ENCODE measurements around the gene NDP.
"Not testable (repeated sequence)": the region's sequence is repeated elsewhere in the genome, so short reads cannot be mapped to it uniquely, and the experiment has no call there.

The NDP gene

GRCh38 chrX:43970528-43970927, 2.7 kb downstream of the NDP start:
- DNase-seq = peak; percentile 55

DNA sequence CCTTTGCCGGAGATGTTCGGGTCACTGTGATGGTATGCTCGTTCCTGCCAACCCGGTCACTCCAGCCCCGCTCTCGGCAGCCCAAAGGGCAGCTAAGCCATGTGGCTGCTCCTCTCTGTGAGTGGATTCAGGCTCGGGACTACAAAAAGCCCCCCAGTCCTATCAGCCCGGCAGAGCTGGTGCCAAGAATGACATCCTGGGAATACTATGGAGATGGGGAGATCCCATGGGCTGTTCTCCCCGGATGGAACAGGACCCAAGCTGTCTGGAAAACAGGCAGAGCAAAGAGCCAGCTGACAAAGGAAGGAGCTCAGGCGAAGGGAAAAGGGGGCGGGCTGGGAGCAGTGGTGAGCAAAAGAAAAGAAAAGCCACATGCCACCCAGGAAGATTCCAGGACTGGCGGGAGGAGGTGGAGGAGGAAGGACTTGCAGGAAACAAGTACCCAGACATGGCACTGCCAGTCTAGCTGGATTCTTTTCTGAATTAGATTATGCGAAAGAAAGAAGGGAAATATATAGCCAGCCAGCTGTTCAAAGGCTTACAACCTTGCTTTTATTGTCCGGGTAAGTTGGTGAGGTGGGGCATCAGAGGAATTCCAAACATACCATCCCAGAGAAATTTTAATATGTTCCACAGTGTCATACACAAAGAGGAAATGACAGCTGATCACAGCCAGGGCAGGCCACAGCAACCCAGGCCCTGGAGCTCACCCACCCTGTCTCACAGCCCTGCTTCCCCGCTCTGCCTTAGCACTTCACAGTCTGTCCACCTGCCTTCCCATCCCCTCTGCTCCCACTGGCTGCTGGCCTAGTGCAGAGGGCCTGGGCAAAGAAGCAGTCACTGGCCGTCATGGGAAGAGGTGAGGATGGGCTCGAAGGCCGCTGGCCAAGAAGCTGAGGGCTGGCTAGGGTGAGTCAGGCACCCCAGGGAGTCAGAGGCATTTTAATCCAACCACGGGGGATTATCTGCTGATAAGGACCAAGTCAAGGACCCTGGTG, 3.4 kb downstream of the NDP start:
- peak; percentile 36 for DNase-seq

DNA sequence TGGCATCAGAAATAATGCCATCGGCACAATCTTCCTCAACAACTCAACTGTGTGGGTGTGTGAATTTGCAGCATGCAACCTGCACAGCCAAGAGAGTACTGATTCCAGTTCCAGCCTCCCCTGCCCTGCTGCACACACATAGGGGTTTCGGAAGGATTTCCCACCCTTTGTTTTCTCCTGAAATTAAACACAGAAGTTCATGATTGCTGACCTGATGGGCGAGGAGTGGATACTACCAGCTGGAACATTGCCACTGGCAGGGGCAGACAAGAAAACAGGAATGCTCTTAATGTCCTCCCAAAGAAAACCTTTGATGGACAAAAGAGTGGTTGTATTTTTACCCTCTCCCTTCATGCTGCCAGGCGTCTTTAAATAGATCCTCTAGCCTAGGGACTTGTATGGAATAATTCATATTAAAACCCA, 4.8 kb downstream of the NDP start:
- no peak for DNase-seq

DNA sequence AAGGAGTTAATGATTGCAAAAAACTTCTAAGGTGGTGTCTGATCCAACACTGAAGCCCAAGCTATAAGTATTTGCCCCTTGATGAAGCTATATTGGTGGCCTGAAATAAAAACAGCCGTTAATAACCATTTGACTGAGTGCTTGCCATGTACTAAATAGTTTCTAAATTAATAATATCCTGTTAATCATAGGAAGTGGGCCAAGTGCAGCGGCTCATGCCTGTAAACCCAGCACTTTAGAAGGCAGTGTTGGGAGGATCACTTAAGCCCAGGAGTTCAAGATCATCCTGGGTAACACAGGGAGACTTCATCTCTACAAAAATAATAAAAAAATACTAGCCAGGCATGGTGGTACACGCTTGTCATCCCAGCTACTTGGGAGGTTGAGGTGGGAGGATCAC, 8.3 kb downstream of the NDP start:
- DNase-seq = peak; percentile 22

GRCh38 chrX:43963726-43964125, 9.5 kb downstream of the NDP start:
- no peak for DNase-seq

DNA sequence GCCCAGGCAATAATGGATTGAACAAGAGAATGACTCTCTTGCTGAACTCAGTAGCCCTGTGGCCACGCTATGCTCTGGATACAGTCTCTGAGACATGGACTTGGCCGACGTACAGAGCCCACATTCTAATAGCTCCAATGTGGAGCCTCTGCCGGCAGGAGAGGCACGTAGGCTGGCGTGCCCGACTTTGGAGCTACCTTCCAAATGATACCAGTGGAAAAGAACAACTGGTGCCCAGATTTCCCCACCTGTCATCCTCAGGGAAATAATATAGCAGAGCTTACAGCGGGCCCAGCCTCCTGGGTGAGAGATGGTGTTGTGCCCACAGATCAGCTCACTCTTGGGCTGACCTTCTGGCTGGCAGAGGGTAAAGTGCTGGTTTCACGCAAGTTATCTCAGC, 10.6 kb downstream of the NDP start:
- no peak for DNase-seq

GRCh38 chrX:43961699-43962098, 11.5 kb downstream of the NDP start:
- no peak for DNase-seq

DNA sequence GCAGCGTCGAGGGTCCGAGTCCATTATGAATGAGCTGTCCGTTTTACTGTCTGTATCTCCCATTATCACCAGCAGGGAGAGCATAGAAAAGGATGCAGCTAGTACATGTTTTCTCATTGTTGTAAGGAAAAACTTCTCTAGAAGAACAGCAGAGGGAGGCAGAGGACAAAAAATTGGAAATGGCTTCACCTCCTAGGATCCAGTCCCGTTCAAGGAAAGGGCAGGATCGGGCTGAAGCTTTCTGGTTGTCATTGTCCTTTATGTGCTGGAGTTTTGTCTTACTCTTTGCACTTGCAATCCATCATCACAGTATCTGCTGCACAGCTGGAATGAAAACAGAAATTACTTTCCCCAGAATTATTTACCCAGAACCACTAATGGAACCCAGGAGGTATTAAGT, 14.7 kb downstream of the NDP start:
- peak; percentile 73 for DNase-seq

DNA sequence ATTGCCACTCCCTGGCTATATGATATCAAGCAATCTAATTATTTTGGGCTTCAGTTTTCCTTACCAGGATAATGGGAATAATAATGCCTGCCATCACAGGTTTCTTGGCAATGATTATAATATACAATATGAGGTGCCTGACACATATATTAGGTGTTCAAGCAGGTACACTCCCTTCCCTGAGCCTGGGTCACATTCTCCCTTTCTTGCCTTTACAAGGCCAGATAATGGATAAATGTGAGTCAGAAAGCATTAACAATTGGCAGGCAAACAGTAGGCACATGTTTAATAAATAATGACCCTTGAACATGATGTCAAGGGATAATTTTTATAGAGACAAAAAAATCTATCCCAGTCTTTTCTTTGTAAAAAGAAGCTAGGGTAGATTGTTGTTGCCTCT, 17.2 kb downstream of the NDP start:
- no peak for DNase-seq

GRCh38 chrX:43953218-43953617, 20.0 kb downstream of the NDP start:
- no peak for DNase-seq

DNA sequence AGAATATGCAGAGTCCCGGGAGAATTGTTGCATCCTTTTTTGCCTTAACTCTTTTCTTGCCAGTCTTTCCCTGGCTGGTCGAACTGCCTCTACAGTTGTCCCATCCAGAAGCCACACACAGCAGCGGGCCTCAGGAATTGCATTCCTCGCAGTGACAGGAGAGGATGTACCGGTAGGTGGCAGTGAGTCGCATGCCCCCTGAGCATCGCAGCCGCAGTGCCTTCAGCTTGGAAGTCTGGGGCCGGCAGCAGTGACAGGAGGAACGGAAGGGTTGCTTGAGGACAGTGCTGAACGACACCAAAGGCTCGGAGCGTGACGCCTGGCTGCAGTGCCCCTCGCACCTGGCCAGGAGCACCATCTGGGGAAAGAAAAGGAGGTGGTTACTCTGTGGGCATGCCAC, 23.5 kb downstream of the NDP start:
- no peak for DNase-seq

DNA sequence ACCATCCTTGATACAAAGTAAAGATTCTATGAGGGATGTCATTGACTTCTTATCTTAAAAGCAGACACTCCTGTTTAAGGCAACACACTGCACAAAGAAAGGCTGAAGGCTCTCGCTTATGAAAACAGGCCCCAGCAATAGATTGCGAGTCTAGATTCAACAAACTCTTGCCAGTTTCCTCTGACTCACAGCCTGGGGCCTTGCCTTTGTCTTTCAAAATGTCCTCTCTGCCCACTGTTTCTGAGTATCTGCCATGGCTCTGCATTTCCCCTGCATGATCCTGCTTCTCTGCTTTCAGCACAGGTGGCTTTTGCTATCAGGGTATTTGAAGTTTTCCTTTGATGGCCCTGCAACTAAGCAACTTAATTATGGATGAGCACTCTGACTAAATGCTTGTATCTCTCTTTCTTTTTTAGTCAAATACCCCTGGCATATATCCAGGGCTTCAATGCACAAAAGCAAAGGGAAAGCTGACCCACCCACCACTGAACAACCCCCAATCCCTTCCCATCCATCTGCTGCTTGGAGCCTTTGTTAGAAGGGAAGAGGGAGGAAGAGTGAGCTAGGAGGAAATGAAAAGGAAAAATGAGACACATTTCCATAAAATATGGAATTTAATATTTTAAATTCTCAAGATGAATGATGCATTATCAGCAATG, 32.2 kb downstream of the NDP start:
- DNase-seq = peak; percentile 4

DNA sequence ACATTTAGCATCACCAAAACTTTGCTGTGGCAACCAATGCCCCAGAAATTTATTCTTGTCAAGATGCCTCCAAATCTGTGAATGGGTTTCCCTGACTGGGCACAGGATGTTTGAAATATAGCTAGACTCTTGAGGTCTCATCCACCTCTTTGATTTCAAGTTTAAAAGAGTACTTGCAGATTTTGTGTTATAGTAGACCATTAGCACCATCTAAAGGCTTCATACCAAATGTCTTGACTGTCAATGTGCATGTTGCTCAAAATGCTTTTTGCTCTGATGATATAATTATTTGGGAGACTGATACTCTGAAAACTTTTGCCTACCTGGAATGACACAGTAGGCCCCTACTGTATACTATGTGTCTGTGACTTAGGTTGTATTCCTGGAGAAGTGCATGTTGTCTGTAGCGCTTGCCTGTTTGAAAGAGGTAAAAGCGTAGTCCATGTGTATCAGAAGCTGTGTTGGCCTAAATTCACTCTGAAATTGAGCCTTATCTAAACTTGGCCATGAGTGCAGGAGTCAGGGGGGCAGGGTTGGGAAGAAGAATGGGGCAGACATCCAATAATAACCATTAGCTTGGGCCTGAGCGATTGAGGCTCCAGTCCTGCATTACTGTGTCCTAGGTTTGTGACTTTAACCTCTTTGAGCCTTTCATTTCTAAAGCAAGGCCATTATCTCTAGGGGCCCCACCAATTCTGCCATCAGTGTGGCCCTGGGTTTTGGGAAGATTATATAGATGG, 33.8 kb downstream of the NDP start:
- DNase-seq = no peak

- DNase-seq = not testable (repeated sequence)
Measured at GRCh38 chrX:43922032-43922431, 51.2 kb downstream of the NDP start.

DNA sequence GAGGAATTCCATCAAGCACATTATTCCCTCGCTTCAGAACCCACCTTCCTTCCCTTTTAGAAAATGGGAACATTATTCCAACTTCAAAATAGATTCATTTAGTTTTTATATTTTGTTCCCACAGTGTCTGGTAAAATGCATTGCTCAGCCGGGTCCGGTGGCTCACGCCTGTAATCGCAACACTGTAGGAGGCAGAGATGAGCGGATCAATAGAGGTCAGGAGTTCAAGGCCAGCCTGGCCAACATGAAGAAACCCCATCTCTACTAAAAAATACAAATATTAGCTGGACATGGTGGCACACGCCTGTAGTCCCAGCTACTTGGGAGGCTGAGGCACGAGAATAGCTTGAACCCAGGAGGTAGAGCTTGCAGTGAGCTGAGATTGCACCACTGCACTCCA, 62.4 kb downstream of the NDP start:
- not testable (repeated sequence) for DNase-seq

GRCh38 chrX:43910012-43910411, 63.2 kb downstream of the NDP start:
- DNase-seq = no peak

DNA sequence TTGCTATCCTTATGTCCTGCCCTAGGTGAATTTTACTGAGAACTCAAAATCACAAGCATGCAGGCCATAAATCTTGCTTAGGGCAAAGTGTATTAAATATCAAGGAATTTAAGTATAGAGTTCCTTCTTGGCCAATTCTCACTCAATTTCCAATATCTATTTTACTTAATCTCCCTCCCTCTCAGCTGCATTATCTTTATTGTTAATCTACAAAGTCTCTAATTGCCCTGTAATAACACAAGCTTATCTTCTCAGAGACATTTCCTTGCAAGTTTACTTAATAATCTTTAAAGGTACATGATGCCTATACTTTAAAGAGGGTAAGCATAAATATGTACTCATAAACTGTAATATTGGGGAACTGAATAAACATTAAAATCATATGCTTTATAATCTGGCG, 64.0 kb downstream of the NDP start:
- no peak for DNase-seq

DNA sequence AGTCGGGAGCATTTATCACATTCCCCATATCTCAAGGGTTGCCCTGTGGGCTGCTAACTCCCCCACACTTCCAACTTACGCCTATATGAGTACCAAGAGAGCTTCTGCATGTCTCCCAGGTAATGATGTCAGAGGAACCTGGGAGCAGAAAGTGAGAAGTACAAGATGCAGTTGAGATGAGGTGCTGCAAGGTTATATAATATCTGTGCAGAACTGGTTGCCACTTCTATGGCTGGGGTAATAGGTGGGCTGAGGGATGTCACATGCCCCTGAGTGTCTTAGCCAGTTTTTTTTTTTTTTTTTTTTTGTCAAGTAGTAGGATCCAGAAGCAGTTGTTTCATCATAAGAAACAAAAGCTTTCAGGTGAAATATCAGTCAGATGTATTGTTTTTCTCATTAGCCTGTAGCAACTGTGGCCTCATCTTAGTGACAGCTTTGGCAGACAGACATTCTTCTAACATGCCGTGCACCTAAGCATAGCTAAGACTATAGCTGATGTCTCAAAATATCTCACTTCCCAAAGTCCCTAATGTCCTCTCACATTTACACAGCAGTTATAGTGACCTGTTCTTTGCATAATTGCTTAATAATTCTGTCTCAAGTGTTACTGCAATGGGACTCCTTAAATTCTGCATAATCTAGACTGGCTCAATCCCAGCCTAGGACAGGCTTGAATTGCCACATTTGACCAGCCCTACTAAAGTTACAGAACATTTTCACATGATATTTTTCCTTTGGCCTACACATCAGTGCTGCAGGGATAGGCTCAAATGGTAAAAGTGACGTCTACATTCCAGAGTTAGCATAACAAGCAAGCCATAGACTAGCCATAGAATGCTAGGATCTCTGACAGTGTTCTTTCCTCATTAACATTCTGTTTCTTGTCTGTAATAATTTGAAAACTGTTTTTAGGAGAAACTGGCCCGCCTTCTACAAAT, 73.0 kb downstream of the NDP start:
- DNase-seq = no peak

Data from fibroblast of skin of abdomen (primary cell).